Mucosa of rectum (tissue), 2 donors: ENCODE data around the gene NF1.
"Not testable (repeated sequence)": the region's sequence is repeated elsewhere in the genome, so short reads cannot be mapped to it uniquely, and the experiment has no call there.

ENCODE experiments used
- H3K27ac ChIP-seq, 2 donors: one replicate each; pipeline ENCODE4 v1.7.0; 2013; ENCODE audit warnings: inconsistent platforms in 2 of 2, low read depth in 2 of 2, low read length in 2 of 2
- H3K27me3 ChIP-seq, 2 donors: one replicate each; pipeline ENCODE4 v1.7.0; 2013; ENCODE audit warnings: low read length in 2 of 2; ENCODE audit not compliant: control insufficient read depth in 2 of 2, insufficient read depth in 2 of 2
- H3K36me3 ChIP-seq, 2 donors: one replicate each; pipeline ENCODE4 v1.7.0; 2013; ENCODE audit warnings: low read length in 2 of 2; ENCODE audit not compliant: control insufficient read depth in 2 of 2, insufficient read depth in 2 of 2
- H3K4me1 ChIP-seq, 2 donors: one replicate each; pipeline ENCODE4 v1.7.0; 2013; ENCODE audit warnings: low read length in 2 of 2, mild to moderate bottlenecking in 1 of 2; ENCODE audit not compliant: control insufficient read depth in 2 of 2, insufficient read depth in 2 of 2
- H3K4me3 ChIP-seq, 2 donors: one replicate each; pipeline ENCODE4 v1.7.0; 2013; ENCODE audit warnings: low read length in 2 of 2
- H3K9ac ChIP-seq, 2 donors: one replicate each; pipeline ENCODE4 v1.7.0; 2013; ENCODE audit warnings: low read length in 2 of 2, low read depth in 1 of 2, mild to moderate bottlenecking in 1 of 2
- H3K9me3 ChIP-seq, 2 donors: one replicate each; pipeline ENCODE4 v1.7.0; 2013; ENCODE audit warnings: low read length in 2 of 2; ENCODE audit not compliant: control insufficient read depth in 2 of 2
- donor health status: healthy.
- donor health status: Normal muscosa, but diverticular disease.

The NF1 gene

GRCh38 chr17:31079731-31080130 lies 15.0 kb upstream of the NF1 start:
- Histone ChIP-seq H3K27me3 (no peaks in the 10 kb centered on the region), H3K9ac (no peak overlapping the region), H3K36me3 (no peaks in the 10 kb centered on the region), H3K9me3 (no peaks in the 10 kb centered on the region), H3K4me3 (no peak overlapping the region), H3K27ac (no peak overlapping the region), H3K4me1 (no peaks in the 10 kb centered on the region)

GRCh38 chr17:31085563-31085962 lies 9.2 kb upstream of the NF1 start:
- H3K27me3 ChIP-seq, result no peaks in the 10 kb centered on the region
- H3K4me1 ChIP-seq, result no peaks in the 10 kb centered on the region
- no peaks in the 10 kb centered on the region for H3K9me3 ChIP-seq
- H3K4me3 ChIP-seq, result no peak overlapping the region
- no peak overlapping the region for H3K27ac ChIP-seq
- no peak overlapping the region for H3K9ac ChIP-seq
- H3K36me3 ChIP-seq, result no peaks in the 10 kb centered on the region

- H3K4me1 ChIP-seq, result peaks cover 0 to 7% of the 10 kb centered on the region in 2 donors
- no peak overlapping the region for H3K27ac ChIP-seq
- H3K9ac ChIP-seq, result no peak overlapping the region
- H3K36me3 ChIP-seq, result no peaks in the 10 kb centered on the region
- no peak overlapping the region for H3K4me3 ChIP-seq
- H3K9me3 ChIP-seq, result no peaks in the 10 kb centered on the region
- no peaks in the 10 kb centered on the region for H3K27me3 ChIP-seq
Observed at GRCh38 chr17:31089471-31089870, 5.3 kb upstream of the NF1 start.

GRCh38 chr17:31090650-31091049 lies 4.1 kb upstream of the NF1 start:
- not testable (repeated sequence) for H3K27ac ChIP-seq, H3K4me1 ChIP-seq, H3K9me3 ChIP-seq, H3K36me3 ChIP-seq, H3K9ac ChIP-seq, H3K4me3 ChIP-seq, H3K27me3 ChIP-seq

GRCh38 chr17:31092475-31093064 lies 2.2 kb upstream of the NF1 start:
- H3K27ac ChIP-seq, result no peak overlapping the region
- no peaks in the 10 kb centered on the region for H3K36me3 ChIP-seq
- H3K9me3 ChIP-seq, result no peaks in the 10 kb centered on the region
- no peaks in the 10 kb centered on the region for H3K27me3 ChIP-seq
- no peak overlapping the region for H3K4me3 ChIP-seq
- H3K9ac ChIP-seq, result no peak overlapping the region
- H3K4me1 ChIP-seq, result peaks cover 7 to 15% of the 10 kb centered on the region in 2 donors

GRCh38 chr17:31093866-31094599 lies 744 bp upstream of the NF1 start:
- peaks cover 7 to 15% of the 10 kb centered on the region in 2 donors for H3K4me1 ChIP-seq
- H3K4me3 ChIP-seq, result peak overlapping the region; percentile 72 to 82
- peak overlapping the region; percentile 90 for H3K27ac ChIP-seq
- peak overlapping the region; percentile 65 to 72 for H3K9ac ChIP-seq
- no peaks in the 10 kb centered on the region for H3K36me3 ChIP-seq
- H3K9me3 ChIP-seq, result no peaks in the 10 kb centered on the region
- H3K27me3 ChIP-seq, result no peaks in the 10 kb centered on the region

GRCh38 chr17:31095236-31096105 lies 694 bp downstream of the NF1 start:
- Histone ChIP-seq H3K27ac (peak overlapping the region; percentile 90), H3K27me3 (no peaks in the 10 kb centered on the region), H3K9ac (peak overlapping the region; percentile 75 to 80), H3K36me3 (no peaks in the 10 kb centered on the region), H3K4me1 (peaks cover 7 to 15% of the 10 kb centered on the region in 2 donors), H3K9me3 (no peaks in the 10 kb centered on the region), H3K4me3 (peak overlapping the region; percentile 72 to 82)

GRCh38 chr17:31096106-31096436 lies 1.3 kb downstream of the NF1 start:
- H3K9ac ChIP-seq, result peak overlapping the region; percentile 75 to 80
- peak overlapping the region; percentile 72 to 82 for H3K4me3 ChIP-seq
- peaks cover 7 to 15% of the 10 kb centered on the region in 2 donors for H3K4me1 ChIP-seq
- no peaks in the 10 kb centered on the region for H3K27me3 ChIP-seq
- H3K27ac ChIP-seq, result peak overlapping the region; percentile 90
- H3K36me3 ChIP-seq, result no peaks in the 10 kb centered on the region
- no peaks in the 10 kb centered on the region for H3K9me3 ChIP-seq

GRCh38 chr17:31099016-31099415 lies 4.2 kb downstream of the NF1 start:
- peaks cover 7 to 11% of the 10 kb centered on the region in 2 donors for H3K4me1 ChIP-seq
- no peak overlapping the region for H3K4me3 ChIP-seq
- no peak overlapping the region for H3K27ac ChIP-seq
- no peaks in the 10 kb centered on the region for H3K27me3 ChIP-seq
- no peaks in the 10 kb centered on the region for H3K36me3 ChIP-seq
- H3K9me3 ChIP-seq, result no peaks in the 10 kb centered on the region
- H3K9ac ChIP-seq, result no peak overlapping the region

GRCh38 chr17:31100840-31101459 lies 6.2 kb downstream of the NF1 start:
- no peak overlapping the region for H3K9ac ChIP-seq
- no peak overlapping the region for H3K4me3 ChIP-seq

More at GRCh38 chr17:31100840-31101459, 6.2 kb downstream of the NF1 start:
- Histone ChIP-seq H3K27me3 (no peaks in the 10 kb centered on the region), H3K27ac (no peak overlapping the region), H3K36me3 (no peaks in the 10 kb centered on the region), H3K9me3 (no peaks in the 10 kb centered on the region), H3K4me1 (peaks cover 4 to 5% of the 10 kb centered on the region in 2 donors)
